Endothelial cell of umbilical vein (primary cell): Measurements from ENCODE around the gene B3GAT2. TPM values are rescaled to one million over a fixed set of nuclear protein-coding genes. Genes with fewer than 3 reads are reported as not detected.

Experiments used
- BruUV-seq: library from RNA; stranded (reverse); fragments of 400-500 nt; replicated peaks from 2 replicates; lab custom pipeline; 2021; lab: Mats Ljungman, UMichigan
- CTCF ChIA-PET: fragments of 300-600, 350-600 bp; sonication (Branson Sonifier 250); formaldehyde crosslinking; loops from one replicate; lab custom pipeline; 2021; ENCODE audit warnings: antibody characterized with exemption, inconsistent platforms; lab: Charles Lee
- POLR2A ChIA-PET: fragments of 300-600, 350-600 bp; sonication (Branson Sonifier 250); formaldehyde crosslinking; loops from one replicate; lab custom pipeline; 2021; ENCODE audit warnings: antibody characterized with exemption, inconsistent platforms; lab: Charles Lee
- DNase-seq: peaks from one replicate; pipeline ENCODE4 v3.0.0-alpha.2; 2011; ENCODE audit warnings: low read depth, low spot score
- FAIRE-seq: peaks from 2 replicates; lab custom pipeline; 2011; peaks lifted over from hg19 to GRCh38; lab: Jason Lieb, UNC
- H2AFZ ChIP-seq: 2 replicates; pipeline ENCODE4 v1.6.0; 2012; ENCODE audit warnings: low read depth, low read length, control low read depth, inconsistent platforms
- H3K27ac ChIP-seq: 2 replicates; pipeline ENCODE4 v1.5.1; 2011; ENCODE audit warnings: low read depth, mild to moderate bottlenecking, control low read depth, low read length, moderate library complexity; ENCODE audit not compliant: insufficient read depth
- H3K27me3 ChIP-seq, 2 experiments: 2 replicates each; pipeline versions ENCODE4 v1.6.0 to v1.6.1; 2011; ENCODE audit warnings: low read length in 2 of 2, mixed read lengths in 1 of 2; ENCODE audit not compliant: control insufficient read depth in 2 of 2, insufficient read depth in 2 of 2
- H3K36me3 ChIP-seq, 2 experiments: 2 replicates in 1 of 2; 3 replicates in 1 of 2; pipeline ENCODE4 v1.5.1; 2011; ENCODE audit warnings: low read length in 2 of 2, mild to moderate bottlenecking in 1 of 2, moderate library complexity in 1 of 2; ENCODE audit not compliant: control insufficient read depth in 2 of 2, insufficient read depth in 2 of 2; ENCODE audit errors: extremely low read depth in 1 of 2
- H3K4me1 ChIP-seq: 3 replicates; pipeline ENCODE4 v1.5.1; 2011; ENCODE audit warnings: mild to moderate bottlenecking, low read length; ENCODE audit not compliant: control insufficient read depth, insufficient read depth; ENCODE audit errors: extremely low read depth
- H3K4me2 ChIP-seq: 2 replicates; pipeline ENCODE4 v1.6.1; 2011; ENCODE audit warnings: low read length, control low read depth, mixed read lengths; ENCODE audit not compliant: insufficient read depth
- H3K4me3 ChIP-seq, 3 experiments: fragments of 200-600 bp in 1 of 3; sonication (generic), shearing (Covaris generic) in 1 of 3; replicated peaks in 1 of 3; 2 replicates each; pipeline ENCODE4 v1.5.1; 2011 to 2016; ENCODE audit warnings: control low read depth in 3 of 3, low read length in 3 of 3, mild to moderate bottlenecking in 2 of 3, inconsistent platforms in 1 of 3, low read depth in 1 of 3, moderate library complexity in 1 of 3; ENCODE audit not compliant: insufficient read depth in 1 of 3
- H3K79me2 ChIP-seq: 2 replicates; pipeline ENCODE4 v1.6.0; 2012; ENCODE audit warnings: low read length, inconsistent platforms; ENCODE audit not compliant: control insufficient read depth, insufficient read depth
- H3K9ac ChIP-seq: replicated peaks from 2 replicates; pipeline ENCODE3; 2011; ENCODE audit warnings: low read length, control low read depth; ENCODE audit not compliant: insufficient read depth; ENCODE audit errors: extremely low read depth
- H3K9me1 ChIP-seq: replicated peaks from 3 replicates; pipeline ENCODE4 v1.6.0; 2011; ENCODE audit warnings: mild to moderate bottlenecking, low read length; ENCODE audit not compliant: control insufficient read depth, insufficient read depth; ENCODE audit errors: extremely low read depth
- H3K9me3 ChIP-seq: replicated peaks from 2 replicates; pipeline ENCODE4 v1.5.1; 2012; ENCODE audit warnings: low read length, inconsistent platforms; ENCODE audit not compliant: control insufficient read depth, insufficient read depth
- H4K20me1 ChIP-seq: replicated peaks from 2 replicates; pipeline ENCODE3; 2011; ENCODE audit warnings: mild to moderate bottlenecking, low read length; ENCODE audit not compliant: control insufficient read depth, insufficient read depth; ENCODE audit errors: extremely low read depth
- CTCF ChIP-seq, 2 donors: IDR thresholded peaks; 1 replicate in 1 of 2; 2 replicates in 1 of 2; pipeline ENCODE4 v1.5.1; 2011; ENCODE audit warnings: low read length in 2 of 2, mild to moderate bottlenecking in 2 of 2, moderate library complexity in 2 of 2, control low read depth in 1 of 2, inconsistent platforms in 1 of 2, low read depth in 1 of 2; ENCODE audit not compliant: insufficient read depth in 1 of 2; ENCODE audit errors: extremely low read depth in 1 of 2
- EZH2 ChIP-seq: IDR thresholded peaks from 2 replicates; pipeline ENCODE4 v1.6.1; 2012; ENCODE audit warnings: borderline replicate concordance, low read depth, mild to moderate bottlenecking, moderate library complexity, low read length, inconsistent platforms; ENCODE audit not compliant: severe bottlenecking
- FOS ChIP-seq: IDR thresholded peaks from 2 replicates; pipeline ENCODE4 v1.6.1; 2011; ENCODE audit warnings: mild to moderate bottlenecking, low read length, moderate library complexity, borderline replicate concordance; ENCODE audit not compliant: insufficient read depth
- GATA2 ChIP-seq: IDR thresholded peaks from 2 replicates; pipeline ENCODE4 v1.7.0; 2011; ENCODE audit warnings: low read depth, mild to moderate bottlenecking, moderate library complexity, mixed read lengths, low read length; ENCODE audit not compliant: insufficient read length, insufficient read depth
- JUN ChIP-seq: IDR thresholded peaks from 2 replicates; pipeline ENCODE4 v1.6.1; 2011; ENCODE audit warnings: borderline replicate concordance, low read depth; ENCODE audit not compliant: insufficient read length, insufficient read depth
- MYC ChIP-seq: IDR thresholded peaks from one replicate; pipeline ENCODE4 v1.6.1; 2011; ENCODE audit warnings: mild to moderate bottlenecking, low read depth, low read length
- POLR2A ChIP-seq: IDR thresholded peaks from 2 replicates; pipeline ENCODE4 v1.6.1; 2012; ENCODE audit warnings: low read depth, mild to moderate bottlenecking, control low read depth, low read length
- POLR2AphosphoS5 ChIP-seq: IDR thresholded peaks from 2 replicates; pipeline ENCODE4 v1.6.1; 2012; ENCODE audit warnings: low read depth, mild to moderate bottlenecking, control low read depth, low read length, moderate library complexity; ENCODE audit not compliant: insufficient read depth
- dilution Hi-C: fragments of 300-500 bp; cut with MboI; formaldehyde crosslinking; loops from one replicate; pipeline ENCODE4 v1.15.0; 2019; ENCODE audit warnings: low sequenced_read_pairs; ENCODE audit not compliant: extremely low pct_ligation_motif_present
- intact Hi-C: fragments of 100-400 bp; cut with micrococcal nuclease; formaldehyde crosslinking; loops from one replicate; pipeline ENCODE4 v1.10.0; 2022
- polyA plus RNA-seq, 4 experiments: library from polyadenylated mRNA; depleted of rRNA in 3 of 4; stranded (reverse) in 3 of 4; unstranded in 1 of 4; fragments of >200 nt; gene quantifications; 2 replicates each; pipeline versions ENCODE4 v1.2.1 to v1.2.3, GENCODE V29; 2011 to 2012; ENCODE audit warnings: missing spikeins in 1 of 4
- total RNA-seq: library from RNA; stranded (reverse); gene quantifications from 2 replicates; pipeline ENCODE4 v1.2.3, GENCODE V29; 2021
- TF ChIP-seq, protein P1 (sequence below): IDR thresholded peaks from 2 replicates; pipeline ENCODE4 v1.6.1; 2011; ENCODE audit not compliant: insufficient read depth, insufficient read length

The B3GAT2 gene
- total and polyA plus RNA-seq, 2 donors (not counting 3 experiments of a cell fraction or from before 2014, with no cell fraction given) = not detected

- DNase-seq (no peak), FAIRE-seq (no peak)
- H3K27me3 ChIP-seq = no peaks in the 10 kb centered on the region
- no peaks in the 10 kb centered on the region for H4K20me1 ChIP-seq
- no peaks in the 10 kb centered on the region for H3K4me1 ChIP-seq
- H3K36me3 ChIP-seq = no peaks in the 10 kb centered on the region
- H3K9ac ChIP-seq = no peak overlapping the region
- no TSS peak for BruUV-seq
- ChIA-PET CTCF (no interaction called here), POLR2A (no interaction called here)
- no peaks in the 10 kb centered on the region for H3K79me2 ChIP-seq
- no peak overlapping the region for H3K4me3 ChIP-seq
- dilution Hi-C loops (no loop called here), intact Hi-C loops (no loop called here)
- TF ChIP-seq GATA2 (no peak), CTCF (IDR thresholded peaks at IDR 0.05; ENCODE audit: extremely low read depth in 1 of 2, insufficient read depth in 1 of 2, low read depth in 1 of 2, low read length in 2 of 2) (no peak), JUN (no peak), MYC (no peak), POLR2A (no peak)
- no peak overlapping the region for H2AFZ ChIP-seq
- H3K9me1 ChIP-seq = no peaks in the 10 kb centered on the region
- H3K4me2 ChIP-seq = no peak overlapping the region
- no peaks in the 10 kb centered on the region for H3K9me3 ChIP-seq
- H3K27ac ChIP-seq = no peak overlapping the region
Measured at GRCh38 chr6:70996106-70996505, 39.2 kb upstream of the B3GAT2 start.

DNA sequence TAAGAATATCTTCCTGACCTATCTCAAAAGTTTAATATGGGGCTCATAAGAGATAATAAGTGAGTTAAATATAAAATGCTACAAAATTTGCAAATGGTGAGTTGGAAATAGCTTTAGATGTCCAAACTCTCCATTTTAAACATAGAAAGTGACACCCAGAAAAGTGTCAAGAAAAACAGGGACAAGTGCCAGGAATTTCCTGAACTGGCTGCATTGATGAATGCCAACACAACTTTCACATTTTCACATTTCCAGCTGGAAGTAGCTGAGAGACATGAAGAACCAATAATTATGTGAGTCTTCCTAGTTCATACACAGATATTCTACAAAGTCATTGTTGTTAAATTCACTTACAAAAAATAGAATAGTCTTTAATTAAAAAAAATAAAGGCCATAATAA, 38.6 kb upstream of the B3GAT2 start:
- ChIA-PET POLR2A (no interaction called here), CTCF (no interaction called here)

More for the DNA sequence above, 38.6 kb upstream of the B3GAT2 start:
- H3K27me3 ChIP-seq = no peaks in the 10 kb centered on the region
- intact Hi-C loops = no loop called here
- H3K4me3 ChIP-seq = no peak overlapping the region
- dilution Hi-C loops = no loop called here
- H3K4me2 ChIP-seq = no peak overlapping the region
- no peak overlapping the region for H2AFZ ChIP-seq
- no peaks in the 10 kb centered on the region for H3K9me3 ChIP-seq
- no peak overlapping the region for H3K27ac ChIP-seq
- FAIRE-seq (no peak), DNase-seq (no peak)
- no peaks in the 10 kb centered on the region for H3K79me2 ChIP-seq
- no peaks in the 10 kb centered on the region for H3K36me3 ChIP-seq
- no peaks in the 10 kb centered on the region for H3K4me1 ChIP-seq
- H3K9ac ChIP-seq = no peak overlapping the region
- H3K9me1 ChIP-seq = no peaks in the 10 kb centered on the region
- TF ChIP-seq MYC (no peak), POLR2AphosphoS5 (no peak), EZH2 (no peak), CTCF (IDR thresholded peaks at IDR 0.05; ENCODE audit: extremely low read depth in 1 of 2, insufficient read depth in 1 of 2, low read depth in 1 of 2, low read length in 2 of 2) (no peak), JUN (no peak), POLR2A (no peak), GATA2 (no peak), FOS (no peak)
- TF ChIP-seq, protein P1, sequence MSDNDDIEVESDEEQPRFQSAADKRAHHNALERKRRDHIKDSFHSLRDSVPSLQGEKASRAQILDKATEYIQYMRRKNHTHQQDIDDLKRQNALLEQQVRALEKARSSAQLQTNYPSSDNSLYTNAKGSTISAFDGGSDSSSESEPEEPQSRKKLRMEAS = no peak
- H4K20me1 ChIP-seq = no peaks in the 10 kb centered on the region
- no TSS peak for BruUV-seq
